ENCODE results near the gene ZDHHC11B.
A peak's percentile ranks its signal among the peaks of the same experiment; 100 is the strongest.
"Not testable (repeated sequence)": the region's sequence is repeated elsewhere in the genome, so short reads cannot be mapped to it uniquely, and the experiment has no call there.

The ZDHHC11B gene

DNA sequence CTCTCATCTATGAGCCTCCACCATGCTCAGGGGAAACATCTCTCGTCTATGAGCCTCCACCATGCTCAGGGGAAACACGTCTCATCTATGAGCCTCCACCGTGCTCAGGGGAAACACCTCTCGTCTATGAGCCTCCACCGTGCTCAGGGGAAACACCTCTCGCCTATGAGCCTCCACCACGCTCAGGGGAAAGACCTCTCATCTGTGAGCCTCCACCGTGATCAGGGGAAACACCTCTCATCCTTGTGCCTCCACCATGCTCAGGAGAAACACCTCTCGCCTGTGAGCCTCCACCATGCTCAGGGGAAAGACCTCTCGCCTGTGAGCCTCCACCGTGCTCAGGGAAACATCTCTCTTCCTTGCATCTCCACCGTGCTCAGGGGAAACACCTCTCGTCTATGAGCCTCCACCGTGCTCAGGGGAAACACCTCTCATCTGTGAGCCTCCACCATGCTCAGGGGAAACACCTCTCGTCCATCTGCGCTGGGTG, 30.3 kb downstream of the ZDHHC11B start:
- peak in 1 of 3 donors; percentile 22 for DNase-seq (ENCODE audit: low read depth in 2 of 3, low spot score in 1 of 3)

DNA sequence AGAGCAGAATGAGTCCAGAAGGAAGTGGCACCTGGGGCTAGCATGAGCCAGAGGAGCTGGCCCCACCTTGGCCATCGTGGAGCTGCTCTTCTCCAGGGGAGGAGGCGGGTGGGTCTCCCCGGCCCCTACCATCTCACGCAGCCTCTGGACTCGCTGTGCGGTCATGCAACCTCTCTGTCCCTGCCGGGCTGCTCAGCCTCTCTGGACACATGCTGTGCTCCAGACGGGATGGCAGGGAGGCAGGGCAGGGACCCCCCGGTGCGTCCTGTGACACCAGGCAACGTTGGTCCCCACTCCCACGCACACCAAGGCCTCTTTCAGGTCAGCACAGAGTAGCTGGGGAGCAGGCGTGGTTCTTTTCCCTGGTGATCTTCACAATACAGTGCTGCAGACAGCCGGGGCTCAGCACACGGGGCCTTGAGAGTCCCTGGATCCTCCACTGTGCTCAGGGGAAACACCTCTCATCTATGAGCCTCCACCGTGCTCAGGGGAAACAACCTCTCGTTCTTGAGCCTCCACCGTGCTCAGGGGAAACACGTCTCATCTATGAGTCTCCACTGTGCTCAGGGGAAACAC, 30.9 kb downstream of the ZDHHC11B start:
- not testable (repeated sequence) for DNase-seq (ENCODE audit: low read depth in 2 of 3, low spot score in 1 of 3)

GRCh38 chr5:752532-753115, 31.9 kb downstream of the ZDHHC11B start:
- not testable (repeated sequence) for DNase-seq (ENCODE audit: low read depth in 2 of 3, low spot score in 1 of 3)

DNA sequence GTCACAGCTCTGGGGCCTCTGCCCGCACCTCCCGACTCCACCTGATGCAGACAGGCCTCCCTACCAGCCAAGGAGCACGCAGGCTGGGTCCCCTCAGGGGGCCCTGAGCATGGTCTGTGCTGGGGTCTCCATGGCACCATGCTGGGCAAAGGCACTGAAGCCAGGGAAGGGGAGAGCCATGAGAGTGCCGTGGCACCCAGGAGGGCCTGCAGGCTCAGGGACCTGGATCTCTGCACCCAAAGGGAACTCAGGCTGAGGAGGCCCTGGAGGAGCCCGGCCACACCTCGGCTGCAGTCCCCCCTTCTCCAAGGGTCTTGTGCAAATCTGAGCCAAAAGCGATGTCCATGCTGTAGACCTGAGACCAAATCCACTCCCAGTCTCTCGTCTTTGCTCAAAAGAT, 32.5 kb downstream of the ZDHHC11B start:
- not testable (repeated sequence) for DNase-seq (ENCODE audit: low read depth in 2 of 3, low spot score in 1 of 3)

DNA sequence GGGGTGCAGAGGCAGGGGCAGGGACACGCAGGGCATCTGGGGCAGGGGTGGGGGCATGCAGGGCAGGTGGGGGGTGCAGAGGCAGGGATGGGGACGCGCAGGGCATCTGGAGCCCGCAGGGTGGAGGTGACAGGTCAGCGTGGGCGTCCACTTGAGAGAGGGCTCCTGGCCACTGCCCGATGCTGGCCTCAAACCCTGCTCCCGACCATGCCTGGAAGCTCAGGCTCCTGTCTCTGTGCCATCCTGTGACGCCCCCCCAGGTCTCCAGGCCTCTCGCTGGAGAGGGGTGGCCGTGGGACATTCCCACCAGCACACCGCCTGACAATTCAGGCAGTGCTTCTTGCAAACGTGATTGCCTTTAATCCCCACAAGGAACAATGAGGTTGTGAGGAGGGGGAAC, 33.0 kb downstream of the ZDHHC11B start:
- no peak for DNase-seq (ENCODE audit: low read depth in 2 of 3, low spot score in 1 of 3)

GRCh38 chr5:750226-750625, 34.3 kb downstream of the ZDHHC11B start:
- DNase-seq (ENCODE audit: low read depth in 2 of 3, low spot score in 1 of 3) = not testable (repeated sequence)

DNA sequence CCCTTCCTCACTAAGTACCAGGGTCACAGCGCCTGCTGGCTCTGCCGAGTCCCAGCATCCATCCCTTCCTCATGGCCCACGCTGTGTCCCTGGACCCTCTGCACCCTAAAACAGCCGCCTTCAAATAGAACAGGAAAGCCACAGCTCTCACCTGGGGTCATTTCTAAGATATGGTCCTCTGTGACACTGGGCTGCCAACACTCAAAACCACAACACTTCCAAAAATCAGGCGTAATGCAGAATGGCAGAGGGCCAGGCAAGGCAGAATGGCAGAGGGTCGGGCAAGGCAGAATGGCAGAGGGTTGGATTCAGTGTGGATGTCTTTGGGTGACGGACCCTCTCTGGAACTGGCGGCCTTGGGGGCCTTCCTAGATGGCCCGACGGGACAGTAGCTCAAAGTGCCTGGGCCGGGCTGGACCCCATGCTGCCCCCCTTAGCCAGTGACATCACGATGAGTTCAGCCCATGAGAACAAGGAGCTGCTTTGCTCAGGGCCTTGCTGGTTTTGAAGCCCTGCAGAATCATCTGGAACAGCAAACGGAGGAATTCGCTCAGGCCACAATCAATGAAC, 35.3 kb downstream of the ZDHHC11B start:
- DNase-seq (ENCODE audit: low read depth in 2 of 3, low spot score in 1 of 3) = no peak

DNA sequence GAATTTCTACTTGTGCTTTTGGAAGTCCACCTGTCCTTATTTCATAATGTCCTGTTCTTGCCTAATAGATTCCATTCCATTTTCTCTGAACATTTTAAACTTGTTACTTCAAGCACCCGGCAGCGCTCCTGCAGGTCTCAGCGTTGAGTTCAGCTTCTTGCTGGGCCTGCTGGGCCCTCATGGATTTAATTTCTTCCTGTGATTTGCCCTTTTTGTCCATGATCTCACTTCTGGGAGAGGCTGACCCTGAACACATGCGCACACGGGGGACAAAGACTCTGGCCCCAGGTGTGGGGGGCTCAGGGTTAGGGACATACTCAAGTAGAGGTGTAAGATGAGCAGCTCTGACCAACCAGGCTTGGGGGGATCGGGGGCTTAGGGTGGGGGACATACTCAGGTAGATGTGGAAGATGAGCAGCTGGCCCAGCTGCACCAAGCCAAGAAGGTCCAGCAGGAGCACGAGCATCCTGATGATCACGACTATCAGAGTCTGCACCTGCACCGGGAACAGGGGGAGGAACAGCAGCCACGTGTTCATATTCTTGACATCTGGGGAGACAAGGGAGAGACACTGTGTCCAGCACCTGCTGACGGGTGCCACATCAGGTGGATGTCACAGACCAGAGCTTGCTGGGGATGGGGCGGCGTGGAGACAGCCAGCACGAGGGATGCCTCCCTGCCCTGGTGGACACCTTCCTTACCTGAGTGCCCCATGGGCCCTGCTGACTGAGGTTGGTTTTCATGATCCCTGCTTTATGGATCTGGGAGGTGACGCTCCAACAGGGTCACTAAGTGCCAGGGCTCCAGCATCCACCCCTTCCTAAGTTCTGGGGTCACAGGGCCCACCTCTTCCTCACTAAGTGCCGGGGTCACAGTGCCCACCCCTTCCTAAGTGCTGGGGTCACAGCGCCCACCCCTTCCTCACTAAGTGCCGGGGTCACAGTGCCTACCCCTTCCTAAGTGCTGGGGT, 36.2 kb downstream of the ZDHHC11B start:
- not testable (repeated sequence) for DNase-seq (ENCODE audit: low read depth in 2 of 3, low spot score in 1 of 3)

GRCh38 chr5:747303-747844, 37.2 kb downstream of the ZDHHC11B start:
- not testable (repeated sequence) for DNase-seq (ENCODE audit: low read depth in 2 of 3, low spot score in 1 of 3)

DNA sequence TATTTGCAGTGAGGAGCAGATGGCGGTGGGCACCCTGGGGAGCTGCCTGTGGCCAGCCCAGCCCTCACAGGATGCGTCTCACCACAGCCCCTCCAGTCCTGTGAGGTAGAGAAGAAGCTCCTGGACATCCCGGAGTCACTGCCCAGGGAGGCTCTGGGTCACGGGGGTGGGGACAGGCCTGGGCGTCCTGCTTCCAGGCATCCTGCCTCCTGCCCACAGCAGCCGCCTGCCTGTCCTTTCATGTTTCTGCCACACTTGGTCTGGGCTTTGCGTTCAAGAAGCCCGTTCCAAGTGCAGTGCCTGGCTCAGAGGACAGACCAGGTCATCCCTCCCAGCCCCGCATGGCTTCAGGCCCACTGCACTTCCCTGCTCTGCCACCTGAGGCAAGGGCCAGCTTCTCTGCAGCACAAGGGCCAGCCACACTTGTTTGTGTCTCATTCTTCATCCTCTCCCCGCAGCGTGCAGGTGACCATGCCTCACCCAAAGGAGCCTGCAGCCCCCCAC, 38.2 kb downstream of the ZDHHC11B start:
- no peak for DNase-seq (ENCODE audit: low read depth in 2 of 3, low spot score in 1 of 3)

GRCh38 chr5:745272-746142, 39.0 kb downstream of the ZDHHC11B start:
- not testable (repeated sequence) for DNase-seq (ENCODE audit: low read depth in 2 of 3, low spot score in 1 of 3)

- not testable (repeated sequence) for DNase-seq (ENCODE audit: low read depth in 2 of 3, low spot score in 1 of 3)
These were observed 40.7 kb downstream of the ZDHHC11B start for GRCh38 chr5:743696-744404.

DNA sequence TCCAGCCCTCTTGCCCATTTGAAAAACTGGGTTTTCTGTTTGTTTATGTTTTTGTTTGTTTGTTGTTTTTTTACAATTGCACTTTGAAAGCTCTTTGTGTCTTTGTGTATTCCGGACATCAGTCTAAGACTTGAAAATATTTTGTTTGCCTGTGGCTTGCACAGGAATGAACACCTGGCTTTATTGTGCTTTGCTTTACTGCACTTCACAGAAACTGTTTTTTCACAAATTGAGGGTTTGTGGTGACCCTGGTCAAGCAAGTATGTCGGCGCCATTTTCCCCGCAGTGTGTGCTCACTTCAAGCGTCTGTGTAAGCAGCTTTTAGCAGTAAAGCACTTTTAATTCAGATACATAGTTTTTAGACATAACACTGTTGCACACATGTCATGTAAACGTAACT, 42.3 kb downstream of the ZDHHC11B start:
- not testable (repeated sequence) for DNase-seq (ENCODE audit: low read depth in 2 of 3, low spot score in 1 of 3)

GRCh38 chr5:734145-734544, 50.4 kb downstream of the ZDHHC11B start:
- not testable (repeated sequence) for DNase-seq (ENCODE audit: low read depth in 2 of 3, low spot score in 1 of 3)

GRCh38 chr5:732754-733454, 51.6 kb downstream of the ZDHHC11B start:
- DNase-seq (ENCODE audit: low read depth in 2 of 3, low spot score in 1 of 3) = not testable (repeated sequence)

DNA sequence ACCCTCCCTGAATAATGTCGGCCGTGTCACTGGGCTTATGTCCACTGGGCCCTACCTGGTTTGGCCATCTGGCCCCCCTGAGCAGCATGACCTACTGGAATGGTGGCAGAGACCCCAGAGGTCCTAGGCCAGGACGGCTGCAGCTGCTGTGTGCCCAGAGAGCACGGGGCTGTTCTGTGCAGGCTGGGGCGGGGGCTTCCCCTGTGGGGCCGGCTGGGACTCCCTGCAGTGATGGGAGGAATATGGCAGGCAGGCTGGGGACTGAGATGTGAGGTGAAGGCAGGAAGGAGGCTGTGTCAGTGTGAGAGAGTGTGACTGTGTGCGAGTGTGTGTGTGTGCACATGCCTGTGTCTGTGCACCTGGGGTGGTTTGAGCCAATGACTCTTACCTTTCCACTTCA, 55.3 kb downstream of the ZDHHC11B start:
- DNase-seq (ENCODE audit: low read depth in 2 of 3, low spot score in 1 of 3) = not testable (repeated sequence)

DNA sequence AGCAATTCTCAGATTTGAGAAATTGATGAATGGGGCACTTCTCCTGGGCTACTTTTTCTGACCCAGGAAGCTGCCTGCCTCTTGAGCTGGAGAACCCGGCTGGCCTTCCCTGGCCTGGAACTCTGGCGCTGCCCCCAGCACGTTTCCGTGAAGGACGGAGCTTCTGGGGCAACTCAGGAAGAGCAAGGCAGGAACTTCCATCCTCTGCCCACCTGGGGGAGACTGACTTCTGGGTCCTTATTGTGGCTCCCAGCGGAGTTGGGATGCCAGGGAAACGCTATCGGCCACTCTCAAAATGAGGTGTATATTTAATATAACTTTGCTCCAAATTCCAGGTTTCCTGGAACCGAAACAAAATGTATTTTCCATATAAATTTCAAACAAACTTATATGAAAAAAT, 57.4 kb downstream of the ZDHHC11B start:
- not testable (repeated sequence) for DNase-seq (ENCODE audit: low read depth in 2 of 3, low spot score in 1 of 3)

GRCh38 chr5:723865-724264, 60.7 kb downstream of the ZDHHC11B start:
- DNase-seq (ENCODE audit: low read depth in 2 of 3, low spot score in 1 of 3) = not testable (repeated sequence)

GRCh38 chr5:723309-723708, 61.2 kb downstream of the ZDHHC11B start:
- DNase-seq (ENCODE audit: low read depth in 2 of 3, low spot score in 1 of 3) = not testable (repeated sequence)
